Stimulated activated CD4-positive, alpha-beta T cell treated with anti-CD3 and anti-CD28 coated beads, Interleukin-12 subunit alpha, Interleukin-12 subunit beta, amount 100 ng/mL, for 48 hours (primary cell): ENCODE measurements around the gene SLC29A2.
"Not testable (repeated sequence)": the region's sequence is repeated elsewhere in the genome, so short reads cannot be mapped to it uniquely, and the experiment has no call there.

Source experiments
- DNase-seq, 3 donors: peaks; one replicate each; pipeline ENCODE4 v3.0.0-alpha.2; 2020; ENCODE audit warnings: low read depth in 2 of 3, low spot score in 1 of 3

Gene SLC29A2

DNA sequence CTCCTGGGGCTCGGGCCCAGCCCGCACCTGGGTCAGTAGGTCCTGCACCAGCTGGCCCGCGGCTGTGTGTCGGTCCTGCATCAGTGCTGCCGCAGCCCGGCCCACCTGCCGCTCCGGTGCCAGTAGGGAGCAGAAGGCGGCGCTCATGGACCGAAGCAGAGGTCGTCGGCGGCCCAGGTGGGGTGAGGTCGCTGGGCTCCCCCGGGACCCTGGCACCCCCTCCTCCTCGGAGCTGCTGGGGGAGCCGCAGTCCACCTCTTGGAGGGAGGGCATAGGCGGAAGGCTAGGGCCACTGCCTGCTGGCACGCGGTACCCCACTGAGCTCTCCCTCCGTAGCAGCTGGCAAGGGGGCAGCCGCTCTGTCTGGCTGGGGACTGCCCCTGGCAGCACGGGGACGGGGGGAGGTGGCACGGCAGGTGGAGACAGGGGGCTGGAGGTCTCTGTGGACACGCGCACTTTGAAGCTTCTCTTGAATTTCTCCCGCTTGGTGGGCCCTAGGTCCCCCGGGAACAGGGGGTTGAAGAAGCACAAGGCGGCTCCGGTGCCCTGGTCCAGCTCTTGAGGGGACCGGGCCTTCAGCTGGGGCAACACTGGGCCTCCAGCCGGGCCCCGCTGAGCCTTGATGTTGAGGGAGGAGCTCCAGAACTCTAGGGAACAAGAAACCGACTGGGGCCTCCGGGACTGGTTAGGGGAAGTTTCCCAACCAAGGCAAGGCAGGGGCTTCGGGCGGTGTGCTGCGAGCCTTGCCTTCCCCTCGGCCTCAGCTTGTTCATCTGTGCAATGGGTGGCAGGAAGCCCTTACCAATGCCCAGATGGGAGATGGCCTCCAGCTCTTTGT lies 36.7 kb downstream of the SLC29A2 start:
- DNase-seq: no peak

DNA sequence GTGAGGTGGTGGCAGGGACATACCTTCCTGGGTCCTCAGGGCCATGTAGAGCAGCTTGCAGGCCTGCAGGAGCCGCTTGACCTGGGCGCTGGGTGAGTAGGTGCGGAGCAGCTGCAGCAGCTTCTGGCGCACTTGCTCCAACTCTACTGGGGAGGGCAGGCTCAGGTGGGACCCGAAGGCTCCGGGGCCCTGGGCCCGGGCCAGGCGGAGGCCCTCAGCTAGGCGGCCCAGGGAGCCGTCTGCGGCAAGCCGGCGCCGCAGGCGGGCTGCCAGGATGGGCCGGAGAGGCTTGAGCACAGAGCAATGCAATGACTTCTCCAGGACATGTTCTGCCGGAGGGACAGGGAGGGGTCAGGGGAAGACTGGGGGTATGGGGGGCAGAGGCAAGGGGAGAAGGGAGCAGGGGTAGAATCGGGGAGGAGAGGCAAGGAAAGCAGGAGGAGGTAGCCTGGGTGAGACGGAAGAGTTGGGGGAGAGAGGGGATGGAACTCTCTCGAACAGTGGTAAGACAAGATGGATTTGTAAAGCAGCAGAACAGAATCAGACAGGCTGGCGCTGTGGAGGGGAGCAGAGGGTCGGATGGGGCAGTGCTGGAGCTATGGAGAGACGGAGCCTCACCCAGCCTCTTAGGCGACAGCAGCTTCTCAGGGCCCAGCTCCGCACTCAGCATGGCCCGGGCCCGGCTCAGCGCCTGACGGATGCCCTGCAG lies 37.5 kb downstream of the SLC29A2 start:
- DNase-seq: no peak

DNA sequence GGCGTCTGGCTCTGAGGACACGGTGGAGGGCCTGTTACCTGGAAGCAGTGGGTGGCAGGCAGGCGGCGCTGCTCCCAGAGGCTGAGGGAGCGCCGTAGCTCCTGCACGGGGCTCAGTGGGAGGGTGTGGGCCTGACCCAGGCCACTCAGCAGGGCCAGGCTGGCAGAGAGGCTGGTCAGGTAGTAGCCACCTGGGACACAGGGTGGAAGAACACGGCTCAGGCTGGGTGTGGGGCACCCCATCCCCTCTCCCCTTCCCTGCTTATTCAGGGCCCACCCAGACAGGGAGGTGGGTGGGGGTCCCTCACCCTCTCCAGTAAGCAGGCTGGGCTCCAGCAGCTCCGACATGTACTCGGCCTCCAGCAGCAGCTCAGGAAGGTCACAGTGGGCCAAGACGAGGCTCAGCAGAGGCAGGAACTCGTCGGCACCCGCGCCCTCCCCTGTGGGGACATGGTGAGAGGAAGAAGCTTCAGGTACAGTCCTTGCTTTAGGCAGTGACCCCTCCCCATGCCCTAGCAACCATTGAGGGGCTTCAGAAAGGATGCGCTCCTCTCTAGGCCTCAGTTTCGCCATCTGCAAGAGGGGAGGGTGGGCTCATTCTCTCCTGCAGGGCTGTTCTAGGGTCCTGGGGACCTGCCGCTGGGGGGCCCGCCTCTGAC lies 38.2 kb downstream of the SLC29A2 start:
- DNase-seq: no peak

DNA sequence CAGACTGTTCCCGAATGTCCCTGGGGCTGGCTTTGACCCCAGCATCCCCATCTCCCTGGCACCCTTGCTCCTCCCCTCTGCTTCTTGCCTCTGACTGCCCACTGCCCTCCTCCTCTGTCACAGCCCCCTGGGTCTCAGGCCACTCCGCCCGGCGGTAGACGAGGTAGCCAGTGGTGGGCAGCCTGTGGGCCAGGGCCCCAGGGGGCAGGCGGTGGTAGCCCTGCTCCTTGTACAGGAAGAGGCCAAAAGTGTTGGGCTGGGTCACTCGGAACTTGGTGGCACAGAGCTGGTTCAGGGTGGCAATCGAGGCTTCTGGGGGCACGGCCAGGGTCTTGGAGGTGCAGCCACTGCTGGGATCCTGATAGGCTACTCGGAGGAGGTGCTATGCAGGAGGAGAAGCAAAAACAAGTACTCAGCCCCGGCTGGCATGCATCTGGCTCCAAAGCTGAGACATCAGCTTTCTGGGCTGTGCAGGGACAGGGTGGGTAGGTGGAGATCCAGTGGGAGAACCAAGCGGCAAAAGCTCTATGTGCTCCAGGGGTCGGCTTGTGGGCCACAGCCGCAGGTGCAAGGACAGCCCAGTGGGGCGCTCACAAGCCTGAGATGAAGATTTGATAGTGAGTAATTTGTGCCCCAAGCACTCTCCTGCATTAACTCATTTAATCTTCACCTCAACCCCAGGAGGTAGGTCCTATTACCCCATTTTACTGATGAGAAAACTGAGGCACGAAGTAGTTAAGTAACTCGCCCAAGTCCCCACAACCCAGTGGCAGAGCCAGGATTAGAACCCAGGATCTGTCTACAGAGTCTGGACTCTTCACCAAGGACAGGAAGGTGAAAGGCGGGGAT lies 39.0 kb downstream of the SLC29A2 start:
- no peak for DNase-seq

DNA sequence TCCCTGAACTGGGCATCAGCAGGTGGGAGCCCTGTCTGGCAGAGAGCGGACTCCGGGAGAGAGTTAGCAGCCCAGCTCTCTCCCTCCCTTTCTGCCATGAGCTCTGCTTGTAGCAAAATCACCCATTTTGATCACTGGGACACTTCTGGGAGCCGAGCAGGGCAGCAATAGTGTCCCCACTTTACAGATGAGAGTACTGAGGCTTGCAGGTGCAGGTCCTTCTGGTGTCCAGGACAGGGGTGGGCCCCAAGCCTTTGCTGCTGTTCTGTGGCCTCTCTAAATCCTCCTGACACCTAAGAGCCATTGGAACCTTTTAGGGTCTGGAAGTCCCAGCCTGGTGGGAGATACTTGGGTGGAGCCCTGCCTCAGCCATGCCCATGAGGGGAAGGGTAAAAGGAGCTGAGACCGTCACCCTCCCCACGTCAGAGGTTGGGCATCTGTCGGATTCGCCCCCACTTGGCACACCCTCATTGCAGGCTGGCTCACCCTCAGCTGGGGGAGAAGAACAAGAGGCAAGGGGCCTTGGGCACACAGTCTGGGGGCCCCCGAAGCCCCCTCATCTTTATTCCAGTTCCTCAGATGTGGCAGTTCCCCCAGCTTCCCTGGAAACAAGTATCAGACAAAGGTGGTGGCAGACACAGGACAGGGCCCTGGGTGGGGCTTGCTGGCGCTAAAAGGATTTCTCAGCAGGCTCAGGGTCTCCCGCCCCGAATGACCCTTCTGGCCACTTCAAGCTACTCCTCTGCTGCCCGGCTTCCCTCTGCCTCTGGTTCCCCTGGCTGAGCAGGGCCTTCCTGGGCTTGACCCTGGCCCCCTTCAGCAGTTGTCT lies 39.8 kb downstream of the SLC29A2 start:
- DNase-seq: no peak

DNA sequence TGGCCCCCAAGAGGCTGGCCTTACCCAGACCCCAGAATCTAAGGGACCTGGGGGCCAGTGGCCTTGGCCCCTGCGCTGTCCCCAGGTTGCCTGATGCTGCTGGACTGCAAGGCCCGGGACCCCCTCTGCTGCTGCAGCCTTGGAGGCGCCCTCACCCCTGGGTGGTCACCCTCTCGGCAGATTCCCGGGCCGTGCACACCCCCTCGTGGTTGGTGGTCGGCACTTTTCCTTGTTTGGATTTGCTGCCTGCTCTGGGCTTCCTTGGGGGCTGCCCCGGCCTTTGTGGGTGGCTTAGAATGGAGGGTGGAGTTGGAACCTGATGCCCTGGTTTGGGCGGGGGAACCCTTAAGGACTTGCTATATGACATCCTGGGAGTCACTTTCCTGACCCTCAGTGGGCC lies 40.6 kb downstream of the SLC29A2 start:
- no peak for DNase-seq

DNA sequence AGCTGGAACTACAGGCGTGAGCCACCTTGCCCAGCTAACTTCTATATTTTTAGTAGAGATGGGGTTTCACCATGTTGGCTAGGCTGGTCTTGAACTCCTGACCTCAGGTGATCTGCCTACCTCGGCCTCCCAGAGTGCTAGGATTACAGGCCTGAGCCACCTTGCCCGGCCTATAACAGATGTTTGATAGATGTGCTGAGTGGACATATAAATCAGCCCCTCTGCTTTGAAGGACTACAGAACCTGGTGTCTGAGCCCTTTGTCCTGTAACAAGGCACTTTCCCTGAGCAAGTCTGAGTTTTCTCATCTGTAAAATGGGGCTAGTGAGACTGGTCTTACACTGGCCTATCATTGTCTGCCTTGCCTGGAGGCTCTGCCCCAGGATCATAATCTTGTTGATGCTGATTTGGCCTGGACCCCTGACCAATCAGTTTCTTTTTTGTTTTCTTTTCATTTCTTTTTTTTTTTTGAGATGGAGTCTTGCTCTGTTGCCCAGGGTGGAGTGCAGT lies 42.3 kb downstream of the SLC29A2 start:
- DNase-seq: no peak

DNA sequence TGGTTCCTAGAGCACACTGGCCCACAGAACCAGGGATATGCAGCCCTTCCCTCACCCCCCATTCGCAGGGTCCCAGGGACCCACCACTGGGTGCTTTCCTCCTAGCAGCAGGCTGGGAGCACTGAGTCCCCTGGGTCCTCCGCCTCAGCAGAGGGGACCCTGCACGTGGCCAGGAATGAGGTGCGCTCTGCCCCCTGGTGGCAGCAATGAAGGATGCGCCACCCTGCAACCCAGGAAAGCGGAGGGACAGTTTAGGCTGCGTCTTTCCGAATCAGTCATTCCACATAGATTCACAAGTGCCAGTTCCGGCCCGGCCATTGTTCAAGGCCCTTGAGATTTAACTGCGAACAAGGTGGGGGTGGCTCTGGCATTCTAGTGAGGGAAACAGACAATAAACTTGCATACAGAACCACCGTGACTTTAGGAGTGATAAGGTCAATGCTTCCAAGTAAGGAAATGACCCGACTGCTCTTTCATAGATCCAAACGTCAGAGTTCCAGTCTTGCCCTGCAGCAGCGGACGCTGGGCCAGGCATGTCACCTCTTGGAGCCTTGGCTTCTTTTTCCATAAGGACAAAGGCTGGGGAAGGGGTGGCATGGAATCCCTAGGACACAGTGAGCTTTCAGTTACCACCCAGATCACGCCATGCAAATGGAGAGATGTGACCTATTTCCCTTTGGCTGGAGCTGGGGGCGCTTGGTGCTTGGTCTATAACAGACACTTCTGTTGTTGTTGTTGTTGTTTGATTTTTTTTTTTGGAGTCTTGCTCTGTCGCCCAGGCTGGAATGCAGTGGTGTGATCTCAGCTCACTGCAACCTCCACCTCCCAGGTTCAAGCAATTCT lies 43.0 kb downstream of the SLC29A2 start:
- DNase-seq: peak; percentile 72 to 83 (median 82)

DNA sequence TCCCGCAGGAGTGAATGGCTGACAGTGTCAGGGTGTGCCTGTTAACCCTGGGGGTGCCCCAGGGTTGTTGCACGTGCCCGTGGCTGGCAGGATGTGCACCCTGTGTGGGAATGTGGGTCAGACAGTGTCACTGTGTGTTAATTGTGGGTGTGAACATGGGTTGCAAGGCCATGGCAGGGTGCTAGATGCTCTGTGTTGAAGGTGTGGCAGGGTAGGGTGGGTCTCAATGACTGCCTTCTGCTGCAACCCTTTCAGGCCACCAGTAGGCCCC lies 43.6 kb downstream of the SLC29A2 start:
- DNase-seq: no peak

DNA sequence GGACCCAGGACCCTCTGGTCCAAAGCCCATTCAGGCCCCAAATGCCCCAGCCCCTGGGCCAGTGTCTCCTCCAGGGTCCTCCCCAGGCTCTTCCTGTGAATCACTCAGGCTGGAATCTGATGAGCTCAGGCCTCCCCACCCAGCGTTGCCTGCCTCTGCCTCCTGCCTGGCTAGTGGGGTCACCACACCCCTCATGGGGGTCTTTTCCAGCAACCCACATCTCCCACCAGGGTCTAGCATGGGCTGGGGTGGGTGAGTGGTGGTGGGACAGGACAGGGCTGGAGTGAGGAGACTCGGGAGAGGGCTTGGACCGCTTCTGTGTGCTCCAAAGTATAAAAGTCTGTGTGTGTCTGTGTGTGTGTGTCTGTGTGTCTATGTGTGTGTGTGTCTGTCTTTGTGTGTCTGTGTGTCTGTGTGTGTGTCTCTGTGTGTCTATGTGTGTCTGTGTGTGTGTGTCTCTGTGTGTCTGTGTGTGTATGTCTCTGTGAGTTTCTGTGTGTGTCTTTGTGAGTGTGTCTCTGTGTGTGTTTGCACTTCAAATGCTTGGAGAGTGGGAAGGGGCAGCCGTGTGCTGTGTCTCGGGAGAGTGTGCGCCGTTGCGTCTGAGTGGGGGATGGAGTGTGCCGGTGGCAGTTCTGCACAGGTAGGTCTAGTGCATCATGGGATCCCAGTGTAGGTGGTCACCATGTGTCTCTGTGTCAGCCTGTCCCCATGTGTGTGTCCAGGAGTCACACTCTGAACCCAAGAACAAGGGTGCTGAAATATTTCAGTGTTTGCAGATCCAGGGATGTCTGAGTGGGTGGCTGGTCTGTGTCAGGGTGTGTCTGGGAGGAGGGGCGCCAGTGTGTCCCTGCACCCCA lies 44.2 kb downstream of the SLC29A2 start:
- no peak for DNase-seq

DNA sequence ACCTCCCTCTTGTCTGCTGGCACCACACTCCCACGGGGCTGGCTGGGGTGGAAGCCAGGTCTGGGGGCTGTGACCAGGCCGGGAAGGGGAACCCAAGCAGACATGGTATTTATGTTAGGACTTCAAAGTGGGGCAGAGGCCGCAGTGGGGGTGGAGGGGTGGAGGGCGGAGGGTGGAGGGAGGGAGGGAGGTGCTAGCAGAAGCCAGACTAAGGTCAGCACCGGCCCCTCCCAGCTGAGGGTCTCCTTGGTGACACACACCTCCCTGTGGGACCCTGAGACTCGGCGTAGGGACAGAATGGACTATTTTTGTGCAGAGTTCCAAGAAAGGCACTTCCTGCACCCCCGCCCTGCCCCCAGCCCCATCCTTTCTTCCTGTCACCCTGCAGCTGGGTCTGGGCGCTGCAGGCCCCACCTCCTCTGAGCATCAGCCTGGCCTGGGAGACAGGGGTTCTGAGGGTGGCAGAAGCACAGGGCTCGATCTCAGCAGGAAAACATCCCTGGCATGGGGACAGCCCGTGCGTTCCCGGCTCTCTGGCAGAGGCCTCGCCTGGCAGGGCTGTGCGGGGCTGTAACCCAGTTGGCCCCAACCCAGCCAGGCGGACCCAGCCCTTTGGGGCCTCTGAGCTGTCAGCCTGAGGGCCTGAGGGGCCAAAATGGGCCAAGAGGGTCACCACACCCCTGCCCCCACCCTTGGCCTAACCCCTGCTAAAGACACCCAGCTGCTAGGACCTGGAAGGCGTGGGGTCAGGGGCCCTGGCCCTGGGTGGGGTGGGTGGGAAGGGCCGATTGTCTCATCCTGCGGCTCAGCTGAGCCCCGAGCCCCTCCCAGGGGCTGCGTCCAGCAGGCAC lies 45.1 kb downstream of the SLC29A2 start:
- DNase-seq: no peak

DNA sequence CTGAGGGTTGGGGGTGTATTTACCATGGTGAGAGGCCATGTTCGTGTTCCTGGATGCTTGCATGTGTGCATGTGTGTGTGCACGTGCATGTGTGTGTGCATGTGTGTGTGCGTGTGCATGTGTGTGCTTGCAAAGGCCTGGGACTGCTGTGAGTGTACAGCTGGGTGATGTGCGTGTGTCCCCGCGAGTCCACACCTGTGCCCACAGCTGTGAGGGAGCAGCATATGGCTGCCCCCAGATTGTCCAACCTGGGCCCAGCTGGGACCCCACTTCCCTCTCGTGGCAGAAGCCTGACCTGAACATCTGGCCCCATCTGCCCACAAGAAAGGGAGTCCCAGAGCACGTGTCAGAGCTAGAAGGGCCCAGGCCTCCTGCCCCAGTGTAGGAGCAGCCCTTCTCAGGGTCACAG lies 46.3 kb downstream of the SLC29A2 start:
- DNase-seq: no peak

DNA sequence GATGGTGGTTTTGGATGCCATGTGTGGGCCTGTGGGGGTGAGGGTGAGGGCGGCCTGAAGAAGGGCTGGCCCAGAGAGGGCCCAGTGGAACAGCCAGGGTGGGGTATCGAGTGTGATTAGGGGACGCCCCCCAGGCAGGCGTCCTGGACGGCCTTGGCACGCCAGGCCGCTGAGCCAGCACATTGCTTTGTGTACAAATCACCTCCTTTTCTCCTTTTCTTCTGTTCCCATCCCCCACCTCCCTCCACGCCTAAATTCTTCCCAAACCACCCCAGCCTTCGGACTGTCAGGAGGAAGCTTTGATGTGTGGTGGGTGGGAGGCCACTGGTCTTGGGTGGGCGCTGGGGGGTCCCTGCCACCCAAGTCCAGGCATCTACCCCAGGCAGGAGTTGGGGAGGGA lies 46.9 kb downstream of the SLC29A2 start:
- DNase-seq: no peak

DNA sequence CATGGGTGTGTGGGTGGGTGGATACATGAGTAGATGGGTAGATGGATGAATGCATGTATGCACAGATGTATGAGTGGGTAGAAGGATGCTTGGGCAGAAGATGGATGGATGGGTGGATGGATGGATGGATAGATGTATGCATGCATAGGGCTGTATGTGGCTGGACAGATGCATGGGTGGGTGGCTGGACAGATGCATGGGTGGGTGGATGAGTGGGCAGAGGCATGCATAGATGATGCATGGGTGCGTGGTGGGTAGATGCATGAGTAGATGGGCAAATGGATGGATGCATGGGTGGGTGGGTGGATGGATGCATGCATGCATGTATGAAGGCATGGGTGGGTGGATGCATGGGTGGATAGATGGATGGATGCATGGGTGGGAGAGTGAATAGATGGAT lies 47.9 kb downstream of the SLC29A2 start:
- no peak for DNase-seq

DNA sequence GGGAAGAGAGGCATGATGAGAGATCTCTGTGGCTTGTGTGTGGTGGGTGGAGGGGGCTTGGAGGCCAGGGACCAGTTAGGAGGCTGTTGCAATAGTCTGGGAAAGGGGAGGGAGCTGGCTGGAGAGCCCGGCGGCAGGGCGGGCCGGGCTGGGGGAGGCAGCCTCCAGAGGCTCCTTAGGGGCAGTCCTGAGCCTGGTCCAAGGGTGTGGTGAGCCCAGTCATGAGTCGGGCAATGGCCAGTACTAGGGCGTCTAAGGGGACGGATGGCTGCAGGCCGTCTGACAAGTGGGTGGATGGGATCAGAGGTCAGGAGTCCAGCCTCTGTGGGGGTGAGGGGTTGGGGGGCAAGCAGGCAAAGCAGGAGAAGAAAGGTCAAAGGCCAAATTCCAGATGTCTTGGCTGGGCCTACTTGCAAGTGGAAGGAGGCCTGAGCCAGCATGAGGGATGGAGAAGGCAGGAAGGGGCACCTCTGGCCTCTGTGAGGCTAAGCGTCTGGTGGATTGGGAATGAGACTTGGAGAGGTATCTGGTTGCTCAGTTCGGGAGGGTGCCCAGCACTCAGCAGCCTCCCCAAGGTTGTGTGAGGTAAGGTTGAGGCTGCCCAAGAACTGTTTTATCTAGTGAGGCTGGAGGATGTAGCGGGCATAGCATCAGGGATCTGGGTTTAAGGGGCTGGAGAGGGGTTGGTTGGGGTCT lies 48.7 kb downstream of the SLC29A2 start:
- DNase-seq: no peak

DNA sequence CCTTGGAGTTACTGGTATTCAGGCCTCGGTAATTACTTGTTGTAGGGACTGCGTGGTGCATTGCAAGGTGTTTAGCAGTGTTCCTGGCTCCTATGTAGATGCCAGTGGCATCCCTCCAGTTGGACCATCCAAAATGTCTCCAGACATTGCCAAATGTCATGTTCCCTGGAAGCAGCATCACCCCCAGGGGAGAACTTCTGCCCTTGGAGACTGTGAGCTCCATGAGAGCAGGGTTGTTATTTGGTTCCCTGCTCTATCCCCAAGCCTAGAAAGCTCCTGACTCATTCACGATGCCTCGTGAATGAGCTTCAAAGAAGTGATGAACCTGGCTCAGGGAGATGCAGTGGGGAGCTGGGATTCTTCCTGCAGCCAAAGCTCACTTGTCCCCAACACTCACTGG lies 50.0 kb downstream of the SLC29A2 start:
- no peak for DNase-seq

DNA sequence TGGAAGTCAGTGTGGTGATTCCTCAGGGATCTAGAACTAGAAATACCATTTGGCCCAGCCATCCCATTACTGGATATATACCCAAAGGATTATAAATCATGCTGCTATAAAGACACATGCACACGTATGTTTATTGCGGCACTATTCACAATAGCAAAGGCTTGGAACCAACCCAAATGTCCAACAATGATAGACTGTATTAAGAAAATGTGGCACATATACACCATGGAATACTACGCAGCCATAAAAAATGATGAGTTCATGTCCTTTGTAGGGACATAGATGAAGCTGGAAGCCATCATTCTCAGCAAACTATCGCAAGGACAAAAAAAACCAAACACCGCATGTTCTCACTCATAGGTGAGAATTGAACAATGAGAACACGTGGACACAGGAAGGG lies 50.8 kb downstream of the SLC29A2 start:
- not testable (repeated sequence) for DNase-seq
